HL-60 (cell line): ENCODE measurements around the gene NDUFB7.

Experiments used
- POLR2AphosphoS5 ChIP-seq: IDR thresholded peaks from 2 replicates; pipeline ENCODE4 v1.6.1; 2012; ENCODE audit warnings: low read depth
- SPI1 ChIP-seq: IDR thresholded peaks from 2 replicates; pipeline ENCODE4 v1.6.1; 2012; ENCODE audit warnings: low read depth, mild to moderate bottlenecking, borderline replicate concordance
- TF ChIP-seq, protein P1 (sequence below): IDR thresholded peaks from one replicate; pipeline ENCODE4 v1.5.1; 2011; ENCODE audit warnings: low read length, control low read depth, inconsistent platforms; ENCODE audit not compliant: insufficient read depth

DNA sequence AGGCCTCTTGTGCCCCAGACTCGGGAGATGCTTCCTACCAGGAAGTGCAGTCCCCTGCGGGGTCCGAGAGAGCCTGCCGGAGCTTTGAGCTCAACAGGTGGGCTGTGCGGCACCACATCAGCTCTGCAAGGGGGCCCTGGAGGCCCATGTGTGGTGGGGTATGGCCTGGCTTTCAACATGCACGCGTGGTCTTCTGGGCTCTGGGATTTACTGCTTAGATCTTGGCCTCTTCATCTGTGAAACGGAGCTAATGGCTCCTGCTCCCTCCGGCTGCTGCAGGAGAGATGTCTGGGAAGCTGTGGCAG, 18.0 kb downstream of the NDUFB7 start:
- TF ChIP-seq, protein P1, sequence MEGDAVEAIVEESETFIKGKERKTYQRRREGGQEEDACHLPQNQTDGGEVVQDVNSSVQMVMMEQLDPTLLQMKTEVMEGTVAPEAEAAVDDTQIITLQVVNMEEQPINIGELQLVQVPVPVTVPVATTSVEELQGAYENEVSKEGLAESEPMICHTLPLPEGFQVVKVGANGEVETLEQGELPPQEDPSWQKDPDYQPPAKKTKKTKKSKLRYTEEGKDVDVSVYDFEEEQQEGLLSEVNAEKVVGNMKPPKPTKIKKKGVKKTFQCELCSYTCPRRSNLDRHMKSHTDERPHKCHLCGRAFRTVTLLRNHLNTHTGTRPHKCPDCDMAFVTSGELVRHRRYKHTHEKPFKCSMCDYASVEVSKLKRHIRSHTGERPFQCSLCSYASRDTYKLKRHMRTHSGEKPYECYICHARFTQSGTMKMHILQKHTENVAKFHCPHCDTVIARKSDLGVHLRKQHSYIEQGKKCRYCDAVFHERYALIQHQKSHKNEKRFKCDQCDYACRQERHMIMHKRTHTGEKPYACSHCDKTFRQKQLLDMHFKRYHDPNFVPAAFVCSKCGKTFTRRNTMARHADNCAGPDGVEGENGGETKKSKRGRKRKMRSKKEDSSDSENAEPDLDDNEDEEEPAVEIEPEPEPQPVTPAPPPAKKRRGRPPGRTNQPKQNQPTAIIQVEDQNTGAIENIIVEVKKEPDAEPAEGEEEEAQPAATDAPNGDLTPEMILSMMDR, result no peak
- TF ChIP-seq POLR2AphosphoS5 (no peak), SPI1 (no peak)
